K562 (cell line): Measurements from ENCODE around the gene KIF19. TPM values are rescaled to one million over a fixed set of nuclear protein-coding genes. Genes with fewer than 3 reads are reported as not detected.

Experiments used
- ATAC-seq: fragments of 200-7000 bp; cut with Tn5 transposase; 3 replicates; pipeline ENCODE4 v1.9.1; 2020; ENCODE audit warnings: moderate library complexity
- BruUV-seq: library from RNA; stranded (reverse); fragments of 400-500 nt; replicated peaks from 2 replicates; lab custom pipeline; 2021; lab: Mats Ljungman, UMichigan
- CTCF ChIA-PET: fragments of 300-600 bp; formaldehyde crosslinking; extraction: SDS; loops from one replicate; lab custom pipeline; 2021; ENCODE audit warnings: low intra/inter-chr PET ratio; lab: Yijun Ruan, JAX
- POLR2A ChIA-PET: fragments of 300-600, 350-650 bp; sonication (Branson Sonifier 250); formaldehyde crosslinking; extraction: SDS; loops from one replicate; lab custom pipeline; 2021; ENCODE audit warnings: antibody characterized with exemption, inconsistent platforms; lab: Yijun Ruan, JAX
- DNase-seq, 4 experiments: peaks; one replicate each; pipeline versions ENCODE4 v3.0.0 to v3.0.0-alpha.2; 2011 to 2018; ENCODE audit warnings: low spot score in 3 of 4, mixed read lengths in 3 of 4; ENCODE audit errors: extremely low read depth in 1 of 4
- FAIRE-seq: peaks from 2 replicates; lab custom pipeline; 2011; peaks lifted over from hg19 to GRCh38; lab: Jason Lieb, UNC
- H2AFZ ChIP-seq: 2 replicates; pipeline ENCODE4 v1.6.0; 2011; ENCODE audit warnings: low read depth, low read length, control low read depth, inconsistent platforms
- H3K27ac ChIP-seq: fragments of 200-600 bp; 3 replicates; pipeline ENCODE4 v1.8.0; 2011; ENCODE audit warnings: low read depth, mild to moderate bottlenecking, control low read depth, inconsistent platforms, low read length, moderate library complexity, mixed read lengths; ENCODE audit errors: extremely low read depth
- H3K27me3 ChIP-seq, 2 experiments: fragments of 300-600 bp in 1 of 2; 2 replicates in 1 of 2; 3 replicates in 1 of 2; pipeline versions ENCODE4 v1.6.0 to v1.8.0; 2011; ENCODE audit warnings: inconsistent platforms in 2 of 2, low read length in 2 of 2, mild to moderate bottlenecking in 1 of 2, mixed read lengths in 1 of 2, moderate library complexity in 1 of 2; ENCODE audit not compliant: control insufficient read depth in 2 of 2, insufficient read depth in 2 of 2
- H3K36me3 ChIP-seq: fragments of 300-600 bp; 3 replicates; pipeline ENCODE4 v1.8.0; 2011; ENCODE audit warnings: mild to moderate bottlenecking, low read length, inconsistent platforms; ENCODE audit not compliant: control insufficient read depth, insufficient read depth
- H3K4me1 ChIP-seq, 2 experiments: fragments of 200-600 bp in 1 of 2; replicated peaks in 1 of 2; 2 replicates in 1 of 2; 3 replicates in 1 of 2; pipeline versions ENCODE4 v1.5.1 to v1.8.0; 2011; ENCODE audit warnings: inconsistent platforms in 2 of 2, low read length in 2 of 2, mild to moderate bottlenecking in 1 of 2, mixed read lengths in 1 of 2, moderate library complexity in 1 of 2; ENCODE audit not compliant: control insufficient read depth in 2 of 2, insufficient read depth in 2 of 2
- H3K4me2 ChIP-seq: 2 replicates; pipeline ENCODE4 v1.6.1; 2011; ENCODE audit warnings: low read length, control low read depth, inconsistent platforms, mixed read lengths; ENCODE audit not compliant: insufficient read depth
- H3K4me3 ChIP-seq: fragments of 200-600 bp; sonication (generic), shearing (Covaris generic); 2 replicates; pipeline ENCODE4 v1.5.1; 2016; ENCODE audit warnings: control low read depth, inconsistent platforms
- H3K79me2 ChIP-seq: fragments of 200-600 bp; 3 replicates; pipeline ENCODE4 v1.8.0; 2011; ENCODE audit warnings: low read length, inconsistent platforms; ENCODE audit not compliant: control insufficient read depth, insufficient read depth
- H3K9ac ChIP-seq, 2 experiments: 2 replicates each; pipeline versions ENCODE4 v1.6.0 to v1.6.1; 2011; ENCODE audit warnings: low read depth in 2 of 2, low read length in 2 of 2, control low read depth in 1 of 2, inconsistent platforms in 1 of 2, mild to moderate bottlenecking in 1 of 2, mixed read lengths in 1 of 2; ENCODE audit not compliant: insufficient read depth in 1 of 2
- H3K9me1 ChIP-seq: one replicate; pipeline ENCODE4 v1.6.0; 2011; ENCODE audit warnings: inconsistent platforms, mild to moderate bottlenecking, low read length, moderate library complexity; ENCODE audit not compliant: control insufficient read depth, insufficient read depth
- H3K9me3 ChIP-seq: replicated peaks from 2 replicates; pipeline ENCODE4 v1.5.1; 2011; ENCODE audit warnings: low read depth, low read length, inconsistent platforms; ENCODE audit not compliant: control insufficient read depth, insufficient read depth
- H4K20me1 ChIP-seq: replicated peaks from 2 replicates; pipeline ENCODE4 v1.6.1; 2011; ENCODE audit warnings: low read length, inconsistent platforms, mixed read lengths; ENCODE audit not compliant: control insufficient read depth, insufficient read depth
- BRD9 ChIP-seq: fragments of 450-650 bp; IDR thresholded peaks from 2 replicates; pipeline ENCODE4 v1.6.1; 2018; ENCODE audit warnings: low read depth; ENCODE audit not compliant: partially characterized antibody
- ETS2 ChIP-seq: IDR thresholded peaks from 2 replicates; pipeline ENCODE4 v1.6.1; 2016; ENCODE audit warnings: borderline replicate concordance, missing genetic modification characterization, mild to moderate bottlenecking, moderate library complexity, missing compliant biosample characterization; ENCODE audit not compliant: poor library complexity, severe bottlenecking
- ETV6 ChIP-seq, 3 experiments: fragments of 150-350 bp in 1 of 3; sonication (generic) in 1 of 3; formaldehyde crosslinking in 1 of 3; IDR thresholded peaks; 2 replicates each; pipeline versions ENCODE4 v1.6.1 to v1.8.0; 2014 to 2022; ENCODE audit warnings: borderline replicate concordance in 2 of 3, low read depth in 2 of 3, antibody characterized with exemption in 1 of 3, low read length in 1 of 3, mild to moderate bottlenecking in 1 of 3, missing genetic modification reagents in 1 of 3
- EWSR1 ChIP-seq: fragments of 450-650 bp; IDR thresholded peaks from 2 replicates; pipeline ENCODE4 v1.6.1; 2018; ENCODE audit warnings: borderline replicate concordance, mild to moderate bottlenecking, low read depth, moderate library complexity; ENCODE audit not compliant: partially characterized antibody
- HDAC6 ChIP-seq: IDR thresholded peaks from 2 replicates; pipeline ENCODE4 v1.6.1; 2012; ENCODE audit warnings: low read depth, mild to moderate bottlenecking, control low read depth, inconsistent platforms, low read length, moderate library complexity
- KDM2B ChIP-seq: fragments of 250-450 bp; sonication (Bioruptor Pico); IDR thresholded peaks from 2 replicates; pipeline ENCODE4 v1.8.0; 2021; ENCODE audit warnings: mild to moderate bottlenecking, moderate library complexity
- NCOA6 ChIP-seq: fragments of 450-650 bp; IDR thresholded peaks from 2 replicates; pipeline ENCODE4 v1.6.1; 2017; ENCODE audit warnings: mild to moderate bottlenecking
- ZNF324 ChIP-seq: fragments of 250-450 bp; sonication (Bioruptor Pico); IDR thresholded peaks from 2 replicates; pipeline ENCODE4 v1.4.0; 2020; ENCODE audit warnings: mild to moderate bottlenecking
- WGBS: fragments of 100-300 bp; shearing (Covaris generic); methylation state at CpG from one replicate; pipeline ENCODE4 v1.1.6; 2016; ENCODE audit warnings: low coverage, mixed read lengths; ENCODE audit not compliant: insufficient coverage; ENCODE audit errors: missing lambda C conversion rate; 5-methylcytosine and 5-hydroxymethylcytosine counted together
- in situ Hi-C: fragments of 300-500 bp; cut with MboI; formaldehyde crosslinking; loops from 4 replicates; pipeline ENCODE4 v1.15.0; 2018; ENCODE audit warnings: inconsistent platforms, mixed read lengths
- intact Hi-C: fragments of 100-400 bp; cut with micrococcal nuclease; formaldehyde crosslinking; loops from 2 replicates; pipeline ENCODE4 v1.14.2; 2022
- polyA plus RNA-seq, 8 experiments: library from polyadenylated mRNA; depleted of rRNA in 4 of 8; stranded (reverse) in 5 of 8; unstranded in 3 of 8; fragments of >200 nt; fragmentation: Nextera tagmentation in 2 of 8; fragmentation: Illumina TruSeq in 1 of 8; extraction: Ambion mirVana in 2 of 8; extraction: Trizol in 1 of 8; gene quantifications; 2 replicates each; pipeline versions ENCODE4 v1.2.1 to v1.2.3, GENCODE V29; 2011 to 2014; ENCODE audit warnings: inconsistent platforms in 1 of 8, missing spikeins in 1 of 8
- total RNA-seq, 7 experiments: library from RNA; depleted of rRNA in 6 of 7; stranded (reverse); fragments of >200 nt in 6 of 7; fragmentation: Illumina TruSeq in 2 of 7; extraction: Trizol in 2 of 7; gene quantifications; 2 replicates each; pipeline versions ENCODE4 v1.2.1 to v1.2.3, GENCODE V29; 2011 to 2021; ENCODE audit warnings: low replicate concordance in 1 of 7

Gene KIF19
- total and polyA plus RNA-seq, 9 of the 15 experiments (the other 6 are each of a cell fraction or from before 2014, with no cell fraction given) = 0.10 TPM; not detected in 8

GRCh38 chr17:74288785-74289184 lies 37.2 kb upstream of the KIF19 start:
- WGBS = 41% methylated on average over 5 of the region's 5 CpGs

DNA sequence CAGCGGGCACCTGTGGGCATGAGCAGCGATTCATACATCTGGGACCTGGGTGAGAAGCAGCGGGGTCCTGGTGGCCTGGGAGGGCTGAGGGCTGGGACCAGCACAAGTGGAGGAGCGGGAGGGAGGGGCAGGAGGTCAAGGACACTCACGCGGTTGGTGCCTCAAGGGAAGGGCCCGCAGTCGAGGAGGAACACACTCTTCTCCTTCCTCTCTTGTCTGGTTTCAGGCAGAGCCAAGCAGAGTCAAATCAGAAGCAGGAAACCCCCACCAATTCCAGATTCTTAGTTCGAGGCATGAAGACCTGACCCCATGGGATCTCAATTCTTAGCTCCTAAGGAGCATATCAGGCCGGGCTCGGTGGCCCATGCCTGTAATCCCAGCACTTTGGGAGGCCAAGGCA lies 36.3 kb upstream of the KIF19 start:
- Histone ChIP-seq H2AFZ (no peak overlapping the region), H3K4me1 (peaks cover 10 to 28% of the 10 kb centered on the region in 2 experiments; a peak in 4 of 5 replicates), H3K27me3 (no peaks in the 10 kb centered on the region), H3K9me3 (no peaks in the 10 kb centered on the region), H3K4me2 (no peak overlapping the region), H3K27ac (no peak overlapping the region), H3K9ac (peak overlapping the region in 1 of 2 experiments; percentile 52; a peak in 2 of 4 replicates), H3K36me3 (no peaks in the 10 kb centered on the region), H4K20me1 (no peaks in the 10 kb centered on the region), H3K9me1 (no peaks in the 10 kb centered on the region), H3K79me2 (no peaks in the 10 kb centered on the region), H3K4me3 (no peak overlapping the region)
- FAIRE-seq (no peak), ATAC-seq (no peak), DNase-seq (no peak)
- POLR2A ChIA-PET = interaction anchor here (0.6 kb wide), 1 partner anchor 39 kb away, joined by 3 read pairs; no protein-coding TSS in a partner anchor
- no peak for TF ChIP-seq HDAC6
- no peak for TF ChIP-seq EWSR1
- no peak for TF ChIP-seq ZNF324
- no peak for TF ChIP-seq KDM2B (CRISPR knock-in tag)
- no peak for TF ChIP-seq ETS2
- no peak for TF ChIP-seq ETV6 (IDR thresholded peaks at IDR 0.05; ENCODE audit: borderline replicate concordance in 1 of 2, low read depth in 2 of 2, low read length in 1 of 2)
- no peak for TF ChIP-seq ETV6 (CRISPR knock-in tag; IDR thresholded peaks at IDR 0.05; ENCODE audit: borderline replicate concordance)
- TF ChIP-seq NCOA6 = no peak
- CTCF ChIA-PET = no interaction called here
- in situ Hi-C loops = no loop called here
- intact Hi-C loops = no loop called here
- WGBS = 79% methylated on average over 11 of the region's 11 CpGs
- no TSS peak for BruUV-seq

More at GRCh38 chr17:74288785-74289184, 37.2 kb upstream of the KIF19 start:
- no peaks in the 10 kb centered on the region for H4K20me1 ChIP-seq
- no peak overlapping the region; the same call in 1 of the 2 replicates for H2AFZ ChIP-seq
- no peak overlapping the region for H3K4me3 ChIP-seq
- no peaks in the 10 kb centered on the region for H3K79me2 ChIP-seq
- in situ Hi-C loops = no loop called here
- H3K27me3 ChIP-seq = no peaks in the 10 kb centered on the region
- peak overlapping the region in 1 of 2 experiments; percentile 58; a peak in 1 of 4 replicates for H3K9ac ChIP-seq
- BruUV-seq = no TSS peak
- ATAC-seq = no peak
- CTCF ChIA-PET = no interaction called here
- POLR2A ChIA-PET = interaction anchor here (0.5 to 0.7 kb wide), 4 partner anchors 13 to 505 kb away, joined by 3 to 6 read pairs (median 3); no protein-coding TSS in a partner anchor
- peaks cover 11 to 32% of the 10 kb centered on the region in 2 experiments; a peak in 4 of 5 replicates for H3K4me1 ChIP-seq
- no peaks in the 10 kb centered on the region for H3K9me3 ChIP-seq
- no peak for TF ChIP-seq BRD9
- no peaks in the 10 kb centered on the region for H3K9me1 ChIP-seq
- intact Hi-C loops = no loop called here
- no peak for FAIRE-seq
- no peak overlapping the region for H3K27ac ChIP-seq
- no peak overlapping the region for H3K4me2 ChIP-seq
- no peak for DNase-seq
- H3K36me3 ChIP-seq = no peaks in the 10 kb centered on the region
